Mesenchymal stem cell (in vitro differentiated cells and primary cell): Measurements from ENCODE around the gene ZMAT5.

ENCODE experiments used
- DNase-seq: peaks from one replicate; pipeline ENCODE4 v3.0.0-alpha.2; 2013
- H2AFZ ChIP-seq: one replicate; pipeline ENCODE4 v1.6.1; 2013; ENCODE audit warnings: low read depth, mild to moderate bottlenecking, control low read depth, inconsistent platforms, low read length, moderate library complexity
- H2AK5ac ChIP-seq: 2 replicates; pipeline ENCODE4 v1.6.1; 2013; ENCODE audit warnings: low read length, moderate library complexity, mild to moderate bottlenecking, inconsistent platforms; ENCODE audit not compliant: severe bottlenecking
- H2BK120ac ChIP-seq: one replicate; pipeline ENCODE4 v1.6.1; 2013; ENCODE audit warnings: low read depth, mild to moderate bottlenecking, inconsistent platforms, low read length, moderate library complexity
- H2BK12ac ChIP-seq, 2 experiments: one replicate each; pipeline ENCODE4 v1.6.1; 2013; ENCODE audit warnings: inconsistent platforms in 2 of 2, low read length in 2 of 2, mild to moderate bottlenecking in 2 of 2, moderate library complexity in 2 of 2, control low read depth in 1 of 2
- H2BK15ac ChIP-seq: one replicate; pipeline ENCODE4 v1.6.1; 2013; ENCODE audit warnings: mild to moderate bottlenecking, low read depth, inconsistent platforms; ENCODE audit not compliant: poor library complexity, severe bottlenecking
- H2BK5ac ChIP-seq: 2 replicates; pipeline ENCODE4 v1.6.1; 2013; ENCODE audit warnings: low read depth, mild to moderate bottlenecking, low read length, control low read depth, inconsistent platforms; ENCODE audit not compliant: poor library complexity, severe bottlenecking
- H3K14ac ChIP-seq, 2 experiments: one replicate each; pipeline ENCODE4 v1.6.1; 2013; ENCODE audit warnings: inconsistent platforms in 2 of 2, low read length in 2 of 2, control low read depth in 1 of 2, mild to moderate bottlenecking in 1 of 2, moderate library complexity in 1 of 2
- H3K18ac ChIP-seq, 2 experiments: one replicate each; pipeline ENCODE4 v1.6.1; 2013; ENCODE audit warnings: inconsistent platforms in 2 of 2, low read length in 2 of 2, control low read depth in 1 of 2, low read depth in 1 of 2, mild to moderate bottlenecking in 1 of 2
- H3K23ac ChIP-seq, 2 experiments: one replicate each; pipeline ENCODE4 v1.6.1; 2013; ENCODE audit warnings: inconsistent platforms in 2 of 2, low read length in 2 of 2, mild to moderate bottlenecking in 2 of 2, moderate library complexity in 2 of 2, control low read depth in 1 of 2
- H3K27ac ChIP-seq: 2 replicates; pipeline ENCODE4 v1.5.1; 2013; ENCODE audit warnings: mild to moderate bottlenecking, moderate library complexity, low read length, control low read depth, inconsistent platforms; ENCODE audit not compliant: poor library complexity, severe bottlenecking
- H3K27me3 ChIP-seq, 2 experiments: 2 replicates each; pipeline versions ENCODE4 v1.6.1 to v1.7.0; 2013; ENCODE audit warnings: low read length in 2 of 2, mild to moderate bottlenecking in 2 of 2, moderate library complexity in 2 of 2, control low read depth in 1 of 2, inconsistent platforms in 1 of 2; ENCODE audit not compliant: control insufficient read depth in 1 of 2, insufficient read depth in 1 of 2
- H3K36me3 ChIP-seq, 2 experiments: 2 replicates each; pipeline versions ENCODE4 v1.6.1 to v1.7.0; 2013; ENCODE audit warnings: low read length in 2 of 2, control low read depth in 1 of 2, inconsistent platforms in 1 of 2, low read depth in 1 of 2, mild to moderate bottlenecking in 1 of 2; ENCODE audit not compliant: insufficient read depth in 2 of 2, control insufficient read depth in 1 of 2
- H3K4ac ChIP-seq, 2 experiments: one replicate each; pipeline ENCODE4 v1.6.1; 2013; ENCODE audit warnings: inconsistent platforms in 2 of 2, low read length in 2 of 2, mild to moderate bottlenecking in 2 of 2, moderate library complexity in 2 of 2, control low read depth in 1 of 2, low read depth in 1 of 2
- H3K4me1 ChIP-seq: 2 replicates; pipeline ENCODE4 v1.6.1; 2013; ENCODE audit warnings: low read depth, low read length, control low read depth; ENCODE audit not compliant: control insufficient read depth, insufficient read depth
- H3K4me2 ChIP-seq: 2 replicates; pipeline ENCODE4 v1.6.1; 2013; ENCODE audit warnings: low read length, mild to moderate bottlenecking, inconsistent platforms; ENCODE audit not compliant: poor library complexity, severe bottlenecking
- H3K4me3 ChIP-seq, 2 experiments: 2 replicates each; pipeline versions ENCODE4 v1.5.1 to v1.7.0; 2013; ENCODE audit warnings: low read length in 2 of 2, mild to moderate bottlenecking in 2 of 2, control low read depth in 1 of 2, low read depth in 1 of 2; ENCODE audit not compliant: insufficient read depth in 1 of 2
- H3K79me1 ChIP-seq: replicated peaks from 2 replicates; pipeline ENCODE4 v1.6.1; 2013; ENCODE audit warnings: mild to moderate bottlenecking, control low read depth, low read length, inconsistent platforms; ENCODE audit not compliant: poor library complexity, severe bottlenecking
- H3K9ac ChIP-seq: 2 replicates; pipeline ENCODE4 v1.7.0; 2013; ENCODE audit warnings: mild to moderate bottlenecking, low read length, moderate library complexity
- H3K9me3 ChIP-seq: 2 replicates; pipeline ENCODE4 v1.7.0; 2013; ENCODE audit warnings: mild to moderate bottlenecking, low read length; ENCODE audit not compliant: control insufficient read depth
- H4K8ac ChIP-seq: one replicate; pipeline ENCODE4 v1.6.1; 2013; ENCODE audit warnings: inconsistent platforms, mild to moderate bottlenecking, low read length, moderate library complexity
- H4K91ac ChIP-seq: one replicate; pipeline ENCODE4 v1.6.1; 2013; ENCODE audit warnings: mild to moderate bottlenecking, low read length, inconsistent platforms
- WGBS: methylation state at CpG from one replicate; pipeline ENCODE4 v1.1.7; 2013; ENCODE audit warnings: mixed read lengths; 5-methylcytosine and 5-hydroxymethylcytosine counted together

The ZMAT5 gene

DNA sequence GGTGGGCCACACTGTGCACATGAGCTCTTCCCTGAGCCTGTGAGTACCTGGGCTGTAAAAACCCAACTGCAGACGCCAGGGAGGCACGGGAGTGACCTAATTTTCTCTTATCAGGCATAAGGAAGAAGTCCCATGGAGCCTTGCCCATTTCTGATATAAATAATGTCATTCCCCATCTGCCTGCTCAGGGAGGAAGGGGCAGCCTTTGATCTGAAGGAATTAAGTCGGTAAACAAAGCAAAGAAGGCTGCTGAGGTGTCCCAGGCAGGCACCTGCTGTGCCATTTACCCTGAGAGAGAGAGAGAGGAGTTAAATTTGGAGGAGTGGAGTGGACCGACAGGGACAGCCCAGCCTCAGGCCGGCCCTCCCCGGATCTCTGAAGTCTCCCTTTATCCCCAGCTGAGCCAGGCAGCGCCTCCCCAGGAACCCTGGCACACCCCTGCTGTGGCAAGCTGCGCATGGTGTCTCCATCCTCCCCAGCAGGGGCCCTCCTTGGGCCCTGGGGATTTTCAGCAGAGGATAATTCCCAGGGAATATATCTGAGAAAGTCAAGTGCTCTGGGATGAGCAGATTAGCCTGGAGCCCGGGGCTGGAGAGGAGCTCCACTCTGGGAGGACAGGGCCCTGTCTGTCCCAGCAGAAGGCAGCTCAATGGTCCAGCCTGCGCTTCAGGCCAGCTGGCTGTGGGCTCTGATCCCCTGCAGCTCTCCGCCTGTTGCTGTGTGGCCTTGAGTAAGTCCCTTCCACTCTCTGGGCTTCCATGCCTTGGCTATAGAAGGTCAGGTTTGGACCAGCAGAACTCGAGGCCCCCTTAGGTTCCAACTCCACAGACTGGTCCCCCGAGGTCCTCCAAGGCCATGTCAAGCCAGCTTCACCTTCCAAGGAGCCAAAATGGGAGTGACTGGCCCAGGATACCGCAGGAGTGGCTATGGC is 64.5 kb downstream of the ZMAT5 start:
- 32% methylated on average over 13 of the region's 14 CpGs for WGBS
- H2BK5ac ChIP-seq = no peak overlapping the region
- H2BK12ac ChIP-seq = no peak overlapping the region
- no peaks in the 10 kb centered on the region for H3K9me3 ChIP-seq
- no peak overlapping the region for H4K91ac ChIP-seq
- no peak overlapping the region for H2BK120ac ChIP-seq
- no peak overlapping the region for H3K18ac ChIP-seq
- peak overlapping the region; percentile 11 for H3K27ac ChIP-seq
- H3K27me3 ChIP-seq = peaks cover under 1 to 66% of the 10 kb centered on the region in 2 experiments
- no peak overlapping the region for H3K4me3 ChIP-seq
- no peak overlapping the region for H3K23ac ChIP-seq
- H3K4ac ChIP-seq = no peak overlapping the region
- DNase-seq = no peak
- peaks cover 14 to 18% of the 10 kb centered on the region in 2 experiments for H3K36me3 ChIP-seq
- peak overlapping the region; percentile 55 for H2AK5ac ChIP-seq
- no peak overlapping the region for H3K4me2 ChIP-seq
- H2AFZ ChIP-seq = no peak overlapping the region
- H3K79me1 ChIP-seq = peaks cover 7% of the 10 kb centered on the region
- no peak overlapping the region for H2BK15ac ChIP-seq
- no peak overlapping the region for H3K9ac ChIP-seq
- no peak overlapping the region for H3K14ac ChIP-seq
- H3K4me1 ChIP-seq = peaks cover 51% of the 10 kb centered on the region
- no peak overlapping the region for H4K8ac ChIP-seq

DNA sequence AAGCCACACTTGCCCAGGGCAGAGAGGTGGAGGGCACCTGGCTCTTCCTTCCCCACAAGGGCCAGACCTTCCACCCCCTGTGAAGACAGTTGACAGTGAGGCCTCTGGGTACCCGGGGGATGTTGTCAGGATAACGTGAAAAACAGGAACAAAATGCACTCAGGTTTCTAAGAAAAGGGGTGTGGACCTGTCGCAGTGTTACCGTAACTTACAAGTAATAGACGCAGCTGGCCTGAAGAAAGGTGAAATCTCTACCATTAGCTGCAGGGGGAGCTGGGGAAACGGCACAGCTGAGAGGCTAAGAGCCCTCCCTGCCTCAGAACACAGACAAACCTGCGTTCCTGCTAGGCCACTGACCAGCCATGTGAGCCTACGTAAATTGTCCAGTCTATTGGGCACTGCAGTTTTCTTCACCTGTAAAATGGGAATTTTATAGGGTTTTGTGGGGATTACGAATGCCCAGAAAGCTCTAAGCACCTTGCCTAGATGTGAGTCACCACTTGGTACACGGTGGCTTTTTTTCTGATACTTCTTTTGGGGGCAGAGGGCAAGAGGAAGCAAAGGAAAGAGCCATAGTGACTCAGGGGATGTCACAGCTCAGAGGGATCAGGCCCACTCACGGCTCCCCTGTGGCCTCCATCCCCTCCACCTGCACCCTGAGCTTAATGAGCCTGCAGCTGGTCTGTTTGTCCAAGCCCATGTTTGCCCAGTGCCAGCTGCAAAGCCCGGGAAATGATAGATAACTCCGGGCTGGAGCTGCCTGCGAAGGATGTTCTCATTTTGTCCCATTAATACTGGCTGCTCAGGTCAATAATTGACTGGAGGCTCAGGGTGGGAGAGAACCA is 65.4 kb downstream of the ZMAT5 start:
- DNase-seq = peak; percentile 32
- H4K91ac ChIP-seq = no peak overlapping the region
- peaks cover 0 to 57% of the 10 kb centered on the region in 2 experiments for H3K27me3 ChIP-seq
- no peaks in the 10 kb centered on the region for H3K9me3 ChIP-seq
- no peak overlapping the region for H3K4me3 ChIP-seq
- H3K79me1 ChIP-seq = peaks cover 9% of the 10 kb centered on the region
- H4K8ac ChIP-seq = no peak overlapping the region
- no peak overlapping the region for H3K23ac ChIP-seq
- no peak overlapping the region for H3K18ac ChIP-seq
- H2BK120ac ChIP-seq = no peak overlapping the region
- H3K4me2 ChIP-seq = no peak overlapping the region
- 37% methylated on average over 14 of the region's 14 CpGs for WGBS
- no peak overlapping the region for H3K4ac ChIP-seq
- H3K14ac ChIP-seq = no peak overlapping the region
- H2AFZ ChIP-seq = no peak overlapping the region
- no peak overlapping the region for H2BK5ac ChIP-seq
- H3K27ac ChIP-seq = peak overlapping the region; percentile 11
- no peak overlapping the region for H2BK12ac ChIP-seq
- H3K36me3 ChIP-seq = peaks cover 21 to 25% of the 10 kb centered on the region in 2 experiments
- no peak overlapping the region for H2AK5ac ChIP-seq
- no peak overlapping the region for H2BK15ac ChIP-seq
- H3K9ac ChIP-seq = no peak overlapping the region
- peaks cover 51% of the 10 kb centered on the region for H3K4me1 ChIP-seq

- H3K4me1 ChIP-seq = peaks cover 51% of the 10 kb centered on the region
- H3K9me3 ChIP-seq = no peaks in the 10 kb centered on the region
- H3K23ac ChIP-seq = no peak overlapping the region
- H3K9ac ChIP-seq = no peak overlapping the region
- no peak overlapping the region for H2AK5ac ChIP-seq
- no peak overlapping the region for H2BK120ac ChIP-seq
- H4K8ac ChIP-seq = no peak overlapping the region
- H3K4ac ChIP-seq = no peak overlapping the region
- no peak overlapping the region for H3K4me2 ChIP-seq
- peaks cover 12% of the 10 kb centered on the region for H3K79me1 ChIP-seq
- no peak overlapping the region for H3K18ac ChIP-seq
- H3K4me3 ChIP-seq = no peak overlapping the region
- peaks cover 0 to 51% of the 10 kb centered on the region in 2 experiments for H3K27me3 ChIP-seq
- no peak overlapping the region for H2BK5ac ChIP-seq
- no peak overlapping the region for H2BK15ac ChIP-seq
- peaks cover 24 to 30% of the 10 kb centered on the region in 2 experiments for H3K36me3 ChIP-seq
- H2BK12ac ChIP-seq = no peak overlapping the region
- H4K91ac ChIP-seq = no peak overlapping the region
- 77% methylated on average over 9 of the region's 9 CpGs for whole genome bisulfite sequencing
- H2AFZ ChIP-seq = no peak overlapping the region
- H3K27ac ChIP-seq = peak overlapping the region; percentile 0
- H3K14ac ChIP-seq = no peak overlapping the region
- no peak for DNase-seq
Observed at GRCh38 chr22:29700900-29701154, 66.0 kb downstream of the ZMAT5 start.
